ENCODE measurements around the gene WEE1. TPM values are rescaled to one million over a fixed set of nuclear protein-coding genes. Genes with fewer than 3 reads are reported as not detected.
"Not testable (repeated sequence)": the region's sequence is repeated elsewhere in the genome, so short reads cannot be mapped to it uniquely, and the experiment has no call there.

WEE1 gene
- total RNA-seq, 2 experiments from 2014 or later = 76.8 to 83.3 TPM

GRCh38 chr11:9535189-9535781 is 38.2 kb upstream of the WEE1 start:
- Mint-ChIP-seq H3K9me3 (ENCODE audit: low read depth) (no peaks in the 10 kb centered on the region), H3K4me1 (peaks cover 3% of the 10 kb centered on the region), H3K36me3 (no peaks in the 10 kb centered on the region), H3K27ac (no peak overlapping the region), H3K27me3 (no peaks in the 10 kb centered on the region), H3K4me3 (no peak overlapping the region)
- ATAC-seq = peak; percentile 84
- CTCF ChIA-PET = interaction anchor here (0.7 to 3.9 kb wide), 40 partner anchors 9 to 398 kb away, joined by 3 to 93 read pairs (median 4); partner anchors contain the start of genes IPO7 and WEE1
- DNase-seq = peak; percentile 83

- peaks cover 3% of the 10 kb centered on the region for H3K4me1 Mint-ChIP-seq
- DNase-seq = no peak
- H3K4me3 Mint-ChIP-seq = no peak overlapping the region
- H3K27me3 Mint-ChIP-seq = no peaks in the 10 kb centered on the region
- no peaks in the 10 kb centered on the region for H3K36me3 Mint-ChIP-seq
- CTCF ChIA-PET = interaction anchor here (1.4 to 3.1 kb wide), 4 partner anchors 28 to 210 kb away, joined by 5 to 23 read pairs (median 8); no protein-coding TSS in a partner anchor
- no peaks in the 10 kb centered on the region for H3K9me3 Mint-ChIP-seq (ENCODE audit: low read depth)
- H3K27ac Mint-ChIP-seq = no peak overlapping the region
- ATAC-seq = no peak
Measured at GRCh38 chr11:9538548-9538947, 34.9 kb upstream of the WEE1 start.

- DNase-seq; H3K4me3 Mint-ChIP-seq; H3K4me1 Mint-ChIP-seq; ATAC-seq; H3K27me3 Mint-ChIP-seq; H3K27ac Mint-ChIP-seq; H3K9me3 Mint-ChIP-seq (ENCODE audit: low read depth): not testable (repeated sequence)
- CTCF ChIA-PET = interaction anchor here (1.4 to 1.7 kb wide), 3 partner anchors 9 to 64 kb away, joined by 4 to 6 read pairs (median 5); no protein-coding TSS in a partner anchor
- H3K36me3 Mint-ChIP-seq = peaks cover 11% of the 10 kb centered on the region
Measured at GRCh38 chr11:9549216-9549615, 24.3 kb upstream of the WEE1 start.

- Mint-ChIP-seq H3K27me3 (no peaks in the 10 kb centered on the region), H3K4me3 (no peak overlapping the region), H3K9me3 (ENCODE audit: low read depth) (peaks cover 3% of the 10 kb centered on the region), H3K36me3 (peaks cover 9% of the 10 kb centered on the region), H3K4me1 (peaks cover 3% of the 10 kb centered on the region), H3K27ac (no peak overlapping the region)
- ATAC-seq (no peak), DNase-seq (no peak)
- CTCF ChIA-PET = interaction anchor here (0.9 to 1.7 kb wide), 3 partner anchors 15 to 63 kb away, joined by 3 to 6 read pairs (median 5); no protein-coding TSS in a partner anchor
Measured at GRCh38 chr11:9550191-9550628, 23.3 kb upstream of the WEE1 start.

- CTCF ChIA-PET = interaction anchor here (0.6 kb wide), 1 partner anchor 104 kb away, joined by 3 read pairs; no protein-coding TSS in a partner anchor
- H3K36me3 Mint-ChIP-seq = peaks cover 21% of the 10 kb centered on the region
- H3K27me3 Mint-ChIP-seq = no peaks in the 10 kb centered on the region
- peaks cover 18% of the 10 kb centered on the region for H3K9me3 Mint-ChIP-seq (ENCODE audit: low read depth)
- H3K4me1 Mint-ChIP-seq = peaks cover 32% of the 10 kb centered on the region
- H3K27ac Mint-ChIP-seq = no peak overlapping the region
- ATAC-seq (no peak), DNase-seq (no peak)
- H3K4me3 Mint-ChIP-seq = no peak overlapping the region
Measured at GRCh38 chr11:9561279-9561982, 12.0 kb upstream of the WEE1 start.

GRCh38 chr11:9562716-9563115 is 10.8 kb upstream of the WEE1 start:
- CTCF ChIA-PET = interaction anchor here (1.7 to 5.7 kb wide), 2 partner anchors 28 to 51 kb away, joined by 7 to 28 read pairs; no protein-coding TSS in a partner anchor

GRCh38 chr11:9563196-9563730 is 10.2 kb upstream of the WEE1 start:
- H3K27me3 Mint-ChIP-seq = no peaks in the 10 kb centered on the region
- H3K4me1 Mint-ChIP-seq = peaks cover 39% of the 10 kb centered on the region
- no peak overlapping the region for H3K4me3 Mint-ChIP-seq
- DNase-seq (no peak), ATAC-seq (no peak)
- CTCF ChIA-PET = interaction anchor here (1.7 to 5.7 kb wide), 2 partner anchors 28 to 50 kb away, joined by 7 to 28 read pairs; no protein-coding TSS in a partner anchor
- H3K36me3 Mint-ChIP-seq = peaks cover 20% of the 10 kb centered on the region
- peaks cover 18% of the 10 kb centered on the region for H3K9me3 Mint-ChIP-seq (ENCODE audit: low read depth)
- H3K27ac Mint-ChIP-seq = peak overlapping the region; percentile 25

More at GRCh38 chr11:9562716-9563115, 10.8 kb upstream of the WEE1 start:
- ATAC-seq (peak; percentile 18), DNase-seq (peak; percentile 69)
- Mint-ChIP-seq H3K4me1 (peaks cover 39% of the 10 kb centered on the region), H3K27me3 (no peaks in the 10 kb centered on the region), H3K9me3 (ENCODE audit: low read depth) (peaks cover 18% of the 10 kb centered on the region), H3K4me3 (no peak overlapping the region), H3K27ac (no peak overlapping the region), H3K36me3 (peaks cover 20% of the 10 kb centered on the region)

- H3K9me3 Mint-ChIP-seq (ENCODE audit: low read depth) = peaks cover 10% of the 10 kb centered on the region
- DNase-seq = peak; percentile 87
- ATAC-seq = peak; percentile 97
- peaks cover 5% of the 10 kb centered on the region for H3K27me3 Mint-ChIP-seq
- H3K27ac Mint-ChIP-seq = peak overlapping the region; percentile 89
- H3K4me1 Mint-ChIP-seq = peaks cover 51% of the 10 kb centered on the region
- peak overlapping the region; percentile 40 for H3K4me3 Mint-ChIP-seq
- CTCF ChIA-PET = interaction anchor here (0.6 to 5.7 kb wide), 9 partner anchors 9 to 47 kb away, joined by 3 to 28 read pairs (median 4); no protein-coding TSS in a partner anchor
- H3K36me3 Mint-ChIP-seq = peaks cover 18% of the 10 kb centered on the region
Measured at GRCh38 chr11:9565822-9566560, 7.5 kb upstream of the WEE1 start.

GRCh38 chr11:9566561-9567063 is 6.9 kb upstream of the WEE1 start:
- DNase-seq = no peak
- ATAC-seq = no peak
- CTCF ChIA-PET = interaction anchor here (0.6 to 5.7 kb wide), 11 partner anchors 9 to 47 kb away, joined by 3 to 28 read pairs (median 3); no protein-coding TSS in a partner anchor
- Mint-ChIP-seq H3K4me3 (no peak overlapping the region), H3K27ac (peak overlapping the region; percentile 89), H3K4me1 (peaks cover 52% of the 10 kb centered on the region), H3K9me3 (ENCODE audit: low read depth) (peaks cover 5% of the 10 kb centered on the region), H3K36me3 (peaks cover 12% of the 10 kb centered on the region), H3K27me3 (peaks cover 7% of the 10 kb centered on the region)

GRCh38 chr11:9567401-9567800 is 6.1 kb upstream of the WEE1 start:
- CTCF ChIA-PET = interaction anchor here (0.8 to 5.7 kb wide), 7 partner anchors 8 to 46 kb away, joined by 3 to 28 read pairs (median 4); no protein-coding TSS in a partner anchor
- no peak overlapping the region for H3K27ac Mint-ChIP-seq

GRCh38 chr11:9568161-9568853 is 5.2 kb upstream of the WEE1 start:
- no peak for ATAC-seq
- no peak for DNase-seq
- H3K4me1 Mint-ChIP-seq = peaks cover 47% of the 10 kb centered on the region

More at GRCh38 chr11:9567401-9567800, 6.1 kb upstream of the WEE1 start:
- DNase-seq (no peak), ATAC-seq (no peak)
- Mint-ChIP-seq H3K4me3 (no peak overlapping the region), H3K9me3 (ENCODE audit: low read depth) (no peaks in the 10 kb centered on the region), H3K4me1 (peaks cover 56% of the 10 kb centered on the region), H3K27me3 (peaks cover 8% of the 10 kb centered on the region), H3K36me3 (peaks cover 7% of the 10 kb centered on the region)

More at GRCh38 chr11:9568161-9568853, 5.2 kb upstream of the WEE1 start:
- Mint-ChIP-seq H3K36me3 (peaks cover 7% of the 10 kb centered on the region), H3K27ac (no peak overlapping the region), H3K4me3 (no peak overlapping the region), H3K9me3 (ENCODE audit: low read depth) (no peaks in the 10 kb centered on the region), H3K27me3 (peaks cover 8% of the 10 kb centered on the region)
- CTCF ChIA-PET = interaction anchor here (0.9 to 4.1 kb wide), 4 partner anchors 9 to 45 kb away, joined by 3 to 14 read pairs (median 6); no protein-coding TSS in a partner anchor
